Measurements from ENCODE around the gene SLC1A1.

DNA sequence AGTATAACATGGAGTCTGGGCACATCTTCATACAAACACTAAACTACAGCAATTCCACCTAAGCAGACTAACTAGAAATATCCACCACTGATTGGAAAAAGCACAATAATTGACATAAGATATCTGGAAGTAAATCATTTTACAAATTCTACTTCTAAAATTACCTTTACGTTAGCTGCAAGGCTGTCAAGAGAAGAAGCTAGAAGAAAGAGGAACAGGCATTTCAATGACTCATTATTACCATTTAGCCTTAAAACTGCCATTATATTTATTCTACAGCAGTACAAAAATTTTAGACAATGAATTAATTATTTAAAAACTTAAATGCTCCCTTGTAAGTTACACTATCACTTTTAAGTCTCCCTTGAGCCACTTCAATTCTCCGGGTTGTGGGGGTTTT, 128.4 kb downstream of the SLC1A1 start:
- TF ChIP-seq BCL3 (CRISPR knock-in tag; IDR thresholded peaks at IDR 0.05) = no peak
- TF ChIP-seq CEBPB (IDR thresholded peaks at IDR 0.05; ENCODE audit: borderline replicate concordance, low read depth, low read length) = no peak
- TF ChIP-seq NR1H2 (CRISPR knock-in tag; IDR thresholded peaks at IDR 0.05; ENCODE audit: borderline replicate concordance, low read depth) = no peak
- TF ChIP-seq ETV5 (CRISPR knock-in tag; IDR thresholded peaks at IDR 0.05; ENCODE audit: borderline replicate concordance) = no peak
- TF ChIP-seq PATZ1 (CRISPR knock-in tag; IDR thresholded peaks at IDR 0.05) = no peak
- no peak for TF ChIP-seq TCF7L2 (IDR thresholded peaks at IDR 0.05; ENCODE audit: low read depth, low read length)
- TF ChIP-seq HNRNPUL1 (IDR thresholded peaks at IDR 0.05; ENCODE audit: low read depth, low read length) = no peak
- TF ChIP-seq ZBTB21 (CRISPR knock-in tag; IDR thresholded peaks at IDR 0.05) = no peak
